Stimulated activated CD4-positive, alpha-beta T cell treated with anti-CD3 and anti-CD28 coated beads, Interleukin-4, amount 100 ng/mL, for 48 hours (primary cell): ENCODE data around the gene CD6.

Experiments used
- DNase-seq, 2 donors: peaks; one replicate each; pipeline ENCODE4 v3.0.0-alpha.2; 2020; ENCODE audit warnings: low read depth in 2 of 2

Gene CD6

DNA sequence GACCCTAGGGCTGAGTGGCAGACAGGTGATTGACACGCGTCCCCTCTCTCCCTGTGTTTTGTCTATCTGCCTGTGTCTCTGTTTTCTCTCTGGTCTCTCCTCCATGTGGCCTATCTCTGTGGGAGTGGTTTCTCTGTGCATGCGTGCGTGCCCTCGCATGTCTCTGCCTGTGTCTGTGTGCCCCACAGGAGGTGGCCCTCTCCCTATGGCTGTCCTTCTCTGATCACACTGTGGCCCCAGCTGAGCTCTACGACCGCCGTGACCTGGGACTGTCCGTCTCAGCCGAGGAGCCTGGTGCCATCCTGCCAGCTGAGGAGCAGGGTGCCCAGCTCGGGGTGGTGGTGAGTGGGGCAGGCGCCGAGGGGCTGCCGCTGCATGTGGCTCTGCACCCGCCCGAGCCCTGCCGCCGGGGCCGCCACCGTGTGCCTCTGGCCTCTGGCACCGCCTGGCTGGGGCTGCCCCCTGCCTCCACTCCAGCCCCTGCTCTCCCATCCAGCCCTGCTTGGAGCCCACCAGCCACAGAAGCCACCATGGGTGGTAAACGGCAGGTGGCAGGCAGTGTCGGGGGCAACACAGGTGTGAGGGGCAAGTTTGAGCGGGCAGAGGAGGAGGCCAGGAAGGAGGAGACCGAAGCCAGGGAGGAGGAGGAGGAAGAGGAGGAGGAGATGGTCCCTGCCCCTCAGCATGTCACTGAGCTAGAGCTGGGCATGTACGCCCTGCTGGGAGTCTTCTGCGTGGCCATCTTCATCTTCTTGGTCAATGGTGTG lies 35.6 kb upstream of the CD6 start:
- no peak for DNase-seq

DNA sequence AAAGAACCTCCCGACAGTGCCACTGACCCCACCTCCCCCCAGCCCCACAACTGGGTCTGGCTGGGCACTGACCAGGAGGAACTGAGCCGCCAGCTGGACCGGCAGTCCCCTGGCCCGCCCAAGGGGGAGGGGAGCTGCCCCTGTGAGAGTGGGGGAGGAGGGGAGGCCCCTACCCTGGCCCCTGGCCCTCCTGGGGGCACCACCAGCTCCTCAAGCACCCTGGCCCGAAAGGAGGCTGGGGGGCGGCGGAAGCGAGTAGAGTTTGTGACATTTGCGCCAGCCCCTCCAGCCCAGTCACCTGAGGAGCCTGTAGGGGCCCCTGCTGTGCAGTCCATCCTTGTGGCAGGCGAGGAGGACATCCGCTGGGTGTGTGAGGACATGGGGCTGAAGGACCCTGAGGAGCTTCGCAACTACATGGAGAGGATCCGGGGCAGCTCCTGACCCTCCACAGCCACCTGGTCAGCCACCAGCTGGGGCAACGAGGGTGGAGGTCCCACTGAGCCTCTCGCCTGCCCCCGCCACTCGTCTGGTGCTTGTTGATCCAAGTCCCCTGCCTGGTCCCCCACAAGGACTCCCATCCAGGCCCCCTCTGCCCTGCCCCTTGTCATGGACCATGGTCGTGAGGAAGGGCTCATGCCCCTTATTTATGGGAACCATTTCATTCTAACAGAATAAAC lies 34.9 kb upstream of the CD6 start:
- no peak for DNase-seq

DNA sequence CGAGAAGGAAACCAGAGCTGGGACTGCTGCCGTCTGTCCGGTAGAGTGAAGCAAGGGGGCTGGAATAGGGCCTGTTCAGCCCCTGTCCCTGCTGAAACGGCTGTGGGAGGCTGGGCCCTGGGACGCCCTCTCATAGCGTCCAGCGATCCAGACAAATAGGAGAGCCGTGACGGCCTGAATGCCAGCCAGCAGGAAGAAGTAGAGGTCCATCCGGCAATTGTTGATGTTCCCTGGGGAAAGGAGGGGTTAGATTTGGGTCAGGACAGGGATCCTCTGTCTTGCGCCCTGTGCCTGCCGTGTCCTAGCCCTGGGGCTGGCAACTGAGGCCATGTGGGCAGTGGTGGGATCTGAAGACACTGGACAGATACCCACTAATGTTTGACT lies 34.3 kb upstream of the CD6 start:
- DNase-seq: no peak

DNA sequence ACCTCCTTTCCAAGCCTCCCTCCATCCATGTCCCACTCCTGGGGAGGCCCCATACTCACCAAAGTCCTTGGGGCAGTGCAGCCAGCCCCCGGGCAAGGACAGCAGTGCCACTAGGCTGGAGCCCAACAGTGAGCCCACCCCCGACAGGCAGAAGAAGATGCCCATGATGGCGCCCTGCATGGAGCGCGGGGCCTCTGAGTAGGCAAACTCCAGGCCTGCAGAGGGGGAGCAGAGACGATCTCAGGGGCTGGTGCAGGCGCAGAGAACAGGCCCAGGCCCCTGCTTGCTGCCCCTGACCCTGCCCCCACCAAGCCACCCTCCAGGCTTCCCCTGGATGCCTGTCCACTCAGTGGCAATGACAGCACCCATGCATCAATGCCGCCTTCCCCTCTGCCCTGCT lies 33.7 kb upstream of the CD6 start:
- no peak for DNase-seq

DNA sequence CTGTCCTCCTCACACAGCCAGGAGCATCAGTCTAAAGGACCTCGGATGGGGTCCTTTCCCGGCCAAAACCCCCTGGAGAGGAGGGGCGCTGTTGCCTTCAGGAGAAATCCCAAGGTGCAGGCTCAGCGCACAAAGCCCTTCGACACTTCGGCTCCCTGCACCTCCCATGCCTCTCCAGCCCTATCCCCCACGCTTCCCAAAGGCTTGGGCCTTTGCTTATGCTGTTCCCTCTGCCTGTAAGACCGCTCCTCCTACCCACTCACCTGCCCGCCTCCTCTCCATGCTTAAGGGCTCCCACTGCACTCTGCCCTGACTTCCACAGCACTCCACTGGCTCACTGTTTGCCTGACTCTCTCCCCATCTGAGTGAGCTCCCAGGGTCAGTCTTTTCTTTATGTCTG lies 33.0 kb upstream of the CD6 start:
- DNase-seq: no peak

DNA sequence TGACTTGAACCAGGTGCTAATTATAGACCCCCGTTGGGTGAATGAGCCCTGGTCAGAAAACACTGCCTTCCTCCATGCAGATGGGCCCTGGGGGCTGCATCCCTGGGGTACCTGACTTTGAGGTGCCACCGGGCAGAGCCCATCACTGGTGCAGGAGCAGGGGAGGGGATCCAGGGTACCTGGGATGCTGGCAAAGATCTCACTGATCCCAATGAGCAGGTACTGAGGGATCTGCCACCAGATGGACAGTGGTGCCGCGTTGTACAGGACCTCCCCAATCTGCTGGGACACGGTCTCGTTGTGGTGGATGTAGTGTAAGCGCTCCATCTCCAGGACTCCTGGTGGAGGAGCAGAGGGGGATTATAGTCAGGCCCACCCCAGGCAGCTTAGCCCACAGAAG lies 32.2 kb upstream of the CD6 start:
- DNase-seq: no peak

DNA sequence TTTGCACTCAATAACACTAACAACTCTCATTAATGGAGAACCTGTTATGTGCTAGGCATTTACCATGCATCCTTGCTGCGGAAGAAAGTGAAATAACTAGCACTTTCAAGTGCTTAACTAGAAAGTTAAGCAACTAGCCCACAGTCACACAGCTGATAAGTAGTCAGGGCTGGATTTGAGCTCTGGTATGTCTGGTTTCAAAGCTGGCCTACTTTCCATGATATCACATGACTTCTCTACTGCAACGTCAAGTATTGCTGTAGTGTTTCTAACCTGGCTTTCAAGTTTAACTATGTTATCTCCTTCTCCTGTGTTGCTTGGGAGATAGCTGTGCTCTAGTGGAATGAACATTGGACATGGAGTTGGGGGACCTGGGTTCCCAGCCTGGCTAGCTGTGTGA lies 31.6 kb upstream of the CD6 start:
- no peak for DNase-seq

DNA sequence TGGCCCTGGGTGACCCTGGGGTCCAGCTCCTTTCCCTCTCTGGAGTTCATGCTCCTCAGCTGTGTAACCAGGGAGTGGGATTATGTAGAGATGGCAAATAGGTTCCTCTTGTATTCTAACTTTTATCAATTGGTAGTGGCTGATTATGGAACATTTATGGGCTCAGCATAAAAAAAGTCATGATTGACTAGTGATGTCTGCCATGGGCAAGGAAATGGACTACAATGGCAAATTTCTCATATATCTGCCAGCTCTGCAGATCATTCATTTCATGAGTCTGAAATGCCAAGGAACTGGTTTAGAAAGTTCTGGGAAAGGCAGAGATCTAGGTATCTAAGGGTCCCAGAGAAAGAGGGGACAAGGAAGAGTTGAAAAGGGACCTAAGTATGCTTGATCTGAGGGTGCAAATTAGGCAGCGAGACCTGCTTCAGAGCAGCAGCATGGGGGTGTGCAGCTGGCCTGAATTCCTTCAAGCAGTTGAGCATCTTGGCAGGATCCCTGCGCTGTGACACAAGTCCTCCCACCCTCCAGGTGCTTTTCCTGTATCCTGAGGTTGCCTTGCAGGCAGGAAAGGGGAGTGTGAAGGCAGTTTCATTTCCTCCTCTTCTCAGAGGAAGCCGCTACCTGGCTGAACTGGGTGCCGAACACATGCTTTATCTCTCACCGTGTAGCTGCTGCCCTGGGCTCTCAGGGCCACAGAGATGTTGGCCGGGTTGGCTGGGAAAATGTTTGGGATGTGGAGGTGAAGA lies 29.9 kb upstream of the CD6 start:
- DNase-seq: no peak

DNA sequence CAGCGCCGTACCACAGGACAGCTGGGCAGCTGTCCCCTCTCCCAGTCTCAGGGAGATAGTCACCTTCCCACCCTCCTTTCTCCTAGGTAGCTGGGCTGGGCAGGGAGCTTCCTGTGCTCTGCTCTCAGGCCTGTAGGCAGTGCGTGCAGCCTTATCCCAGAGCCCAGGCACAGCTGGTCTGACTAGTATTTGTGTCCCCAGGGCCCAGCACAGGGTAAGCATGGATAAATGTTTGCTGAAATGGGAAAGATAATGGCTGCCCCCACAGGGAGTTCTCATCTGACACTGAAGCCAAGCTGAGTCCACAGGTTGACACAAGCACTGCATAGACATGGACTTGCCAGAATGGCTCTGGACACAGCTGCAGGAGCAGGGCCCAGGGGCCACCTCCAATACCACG lies 29.3 kb upstream of the CD6 start:
- DNase-seq: no peak

DNA sequence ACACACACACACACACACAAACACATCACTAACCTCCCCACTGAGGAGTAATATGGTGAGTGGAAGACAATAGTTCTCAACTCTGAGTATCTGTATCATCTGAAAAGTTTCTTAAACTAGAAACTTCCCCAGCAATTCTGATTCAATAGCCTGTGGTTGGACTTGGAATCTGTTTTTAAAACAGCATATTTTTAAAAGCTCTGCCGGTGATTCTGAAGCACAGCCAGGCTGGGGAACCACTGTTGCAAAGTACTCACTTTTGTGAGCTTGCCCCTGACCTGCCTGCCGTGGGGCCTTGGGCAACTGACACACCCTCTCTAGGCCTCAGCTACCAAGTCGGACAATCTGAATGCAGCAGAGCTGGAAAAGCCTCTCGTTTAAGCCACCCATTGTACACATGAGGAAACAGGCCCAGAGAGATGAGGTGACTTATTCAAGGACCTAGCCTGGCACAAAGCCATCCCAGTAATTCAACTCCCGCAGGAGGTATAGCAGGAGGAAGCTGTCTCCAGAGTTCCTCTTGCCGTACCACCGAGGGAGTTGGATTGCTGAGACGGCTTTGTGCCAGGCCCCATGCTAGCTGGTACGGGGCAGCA lies 28.4 kb upstream of the CD6 start:
- no peak for DNase-seq

DNA sequence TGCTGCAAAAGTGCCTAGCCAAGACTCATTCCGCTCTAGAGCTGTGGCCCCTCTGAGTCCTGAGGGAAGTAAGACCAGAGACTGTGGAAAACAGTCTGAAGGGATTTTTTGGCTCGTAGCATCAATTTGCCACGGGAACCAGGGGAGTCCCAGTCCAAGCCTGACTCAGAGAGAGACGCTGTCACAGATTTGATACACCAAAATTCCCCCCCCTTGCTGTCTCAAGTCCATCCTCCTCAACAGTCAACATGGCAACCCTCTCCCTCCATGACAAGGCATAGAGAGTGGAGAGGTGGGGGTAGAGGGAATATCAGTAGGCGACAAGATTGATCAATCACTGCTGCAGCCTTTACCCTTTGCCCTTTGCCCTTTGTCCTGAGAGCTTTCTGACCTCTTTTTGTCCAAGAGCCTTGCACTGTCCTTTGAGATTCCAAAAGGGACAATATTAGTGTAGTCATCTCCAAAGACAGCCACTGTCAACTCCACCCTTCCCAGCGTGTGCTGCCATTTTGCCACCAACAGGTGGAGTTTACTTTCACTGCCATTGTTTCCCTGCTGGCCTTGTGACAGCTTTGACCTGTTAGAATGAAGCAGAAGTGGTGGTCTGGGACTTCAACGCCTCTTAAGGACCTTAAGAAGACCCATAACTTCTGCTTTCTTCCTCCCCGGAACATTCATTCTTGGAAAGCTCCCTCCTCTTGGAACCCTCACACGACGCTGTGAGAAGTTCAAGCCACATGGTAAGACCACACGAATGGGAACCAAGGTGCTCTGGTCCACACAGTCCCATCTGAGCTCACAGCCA lies 26.8 kb upstream of the CD6 start:
- no peak for DNase-seq

DNA sequence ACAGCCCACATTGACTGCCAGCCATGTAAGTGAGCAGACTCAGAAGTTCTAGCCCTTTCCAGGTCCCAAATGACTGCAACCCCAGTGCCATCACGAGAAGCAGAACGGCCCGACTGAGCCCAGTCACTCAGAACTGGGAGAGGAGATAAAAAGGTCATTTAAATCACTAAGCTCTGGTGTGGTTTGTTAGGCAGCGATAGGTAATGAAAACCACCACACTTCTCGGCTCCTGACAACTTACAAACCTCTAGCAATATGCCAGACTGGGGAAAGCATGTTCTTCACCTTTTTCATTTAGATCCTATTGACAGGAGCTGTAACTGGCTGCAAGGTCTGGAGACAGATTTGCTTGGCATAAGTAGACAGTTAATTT lies 26.2 kb upstream of the CD6 start:
- DNase-seq: no peak

DNA sequence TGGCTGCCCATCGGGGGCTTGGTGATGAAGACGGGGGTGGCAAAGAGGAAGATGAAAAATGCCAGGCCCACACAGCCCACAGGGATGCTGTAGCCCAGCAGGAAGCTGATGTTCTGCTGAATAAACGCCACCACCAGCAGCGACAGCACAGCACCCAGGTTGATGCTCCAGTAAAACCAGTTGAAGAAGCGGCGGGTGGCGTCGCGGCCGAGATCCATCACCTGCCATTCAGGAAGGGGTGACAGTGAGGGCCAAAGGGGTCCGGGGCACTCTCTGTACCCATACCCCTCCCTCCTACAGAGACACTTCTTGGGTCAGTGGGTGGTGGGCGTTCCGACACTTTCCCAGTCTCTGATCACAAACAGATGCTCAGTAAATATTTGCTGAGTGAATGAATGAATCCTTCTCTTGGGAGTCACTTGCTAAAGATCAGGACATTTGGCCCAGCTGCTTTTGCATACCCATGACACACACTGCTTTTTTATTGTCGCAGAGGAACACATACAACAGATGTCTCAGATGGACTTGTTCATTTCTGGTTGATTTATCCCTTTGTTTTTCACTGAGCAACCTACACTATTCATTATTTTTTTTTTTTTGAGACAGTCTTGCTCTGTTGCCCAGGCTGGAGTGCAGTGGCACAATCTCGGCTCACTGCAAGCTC lies 24.7 kb upstream of the CD6 start:
- no peak for DNase-seq

DNA sequence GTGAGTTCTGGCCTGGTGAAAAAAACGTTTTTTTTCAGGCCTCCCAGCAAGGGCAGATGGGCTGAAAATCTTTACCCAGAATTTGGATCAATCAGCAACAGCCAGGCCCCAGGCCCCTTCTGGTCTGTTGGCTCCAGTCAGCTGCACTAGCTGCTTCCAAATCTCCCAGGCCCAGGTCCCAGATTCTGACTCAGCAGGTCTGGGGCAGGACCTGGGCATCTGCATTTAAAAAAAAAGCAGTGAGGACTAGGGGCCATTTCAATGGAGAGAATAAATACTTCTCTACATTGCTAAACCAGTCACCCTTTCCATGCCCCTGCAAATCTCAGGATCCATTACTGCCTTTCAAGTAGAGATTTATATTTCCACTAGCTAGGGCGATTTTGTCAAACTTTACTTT lies 23.8 kb upstream of the CD6 start:
- DNase-seq: no peak

DNA sequence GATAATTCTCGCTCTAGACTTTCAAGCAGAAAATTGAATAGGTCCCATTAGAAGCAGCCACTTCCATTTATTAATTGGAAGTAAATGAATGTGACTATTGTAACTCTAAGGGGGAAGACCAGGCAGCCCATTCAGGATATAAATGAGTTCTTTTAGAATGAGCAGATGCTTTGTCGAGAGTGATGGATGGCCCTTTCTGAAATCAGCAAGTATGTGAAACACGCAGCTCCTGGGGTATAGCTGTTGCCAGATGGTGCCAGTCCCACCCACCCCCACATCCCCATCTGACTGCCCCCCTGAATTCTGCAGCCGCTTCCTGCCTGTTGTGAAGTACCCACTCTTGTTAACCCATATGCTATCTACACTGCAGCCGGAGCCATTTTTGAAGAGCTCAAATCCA lies 23.2 kb upstream of the CD6 start:
- no peak for DNase-seq

DNA sequence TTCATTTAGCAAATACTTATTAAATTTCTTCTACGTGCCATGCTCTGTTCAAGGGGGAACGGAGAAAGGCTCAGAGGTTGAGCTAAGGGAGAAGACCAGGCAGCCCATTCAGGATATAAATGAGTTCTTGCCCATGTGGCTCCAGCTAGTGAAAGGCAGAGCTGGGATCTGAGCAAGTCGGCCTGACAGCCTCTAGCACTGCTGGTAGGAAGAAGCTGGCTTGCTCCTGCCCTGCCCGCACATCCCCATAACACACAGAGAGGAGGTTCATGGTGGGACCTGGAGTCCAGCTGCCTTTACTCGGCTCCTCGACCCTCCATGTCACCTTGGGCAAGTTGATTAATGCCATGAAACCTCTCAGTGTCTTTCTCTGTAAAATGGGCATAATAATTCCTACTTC lies 21.5 kb upstream of the CD6 start:
- no peak for DNase-seq

DNA sequence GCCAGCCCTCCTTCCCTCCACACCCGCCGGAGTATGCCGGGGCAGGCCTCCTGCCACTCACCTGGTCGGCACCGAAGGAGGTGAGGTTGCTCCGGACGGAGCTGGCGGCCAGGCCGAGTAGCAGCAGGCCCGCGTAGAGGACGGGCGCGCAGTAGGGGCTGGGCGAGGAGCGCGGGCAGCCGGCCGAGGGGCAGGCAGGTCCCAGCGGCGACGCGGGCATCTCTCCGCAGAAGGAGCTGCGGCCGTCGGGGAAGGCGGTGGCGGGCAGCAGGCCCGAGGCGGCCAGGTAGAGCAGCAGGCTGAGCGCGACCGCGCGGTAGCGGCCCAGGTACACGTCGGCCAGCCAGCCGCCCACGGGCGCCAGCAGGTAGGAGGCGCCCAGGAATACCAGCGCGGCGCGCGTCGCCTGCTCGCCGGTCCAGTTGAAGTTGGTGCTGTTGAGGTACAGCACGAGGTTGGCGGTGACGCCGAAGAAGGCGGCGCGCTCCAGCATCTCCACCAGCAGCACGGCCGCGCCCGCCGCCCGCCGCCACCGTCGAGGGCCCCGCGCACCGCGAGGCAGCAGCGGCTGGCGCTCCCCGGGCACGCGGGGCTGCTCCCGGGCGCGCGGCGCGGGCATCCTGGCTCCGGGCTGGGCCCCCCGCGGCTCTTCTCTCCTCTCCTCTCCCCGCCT lies 20.4 kb upstream of the CD6 start:
- no peak for DNase-seq

DNA sequence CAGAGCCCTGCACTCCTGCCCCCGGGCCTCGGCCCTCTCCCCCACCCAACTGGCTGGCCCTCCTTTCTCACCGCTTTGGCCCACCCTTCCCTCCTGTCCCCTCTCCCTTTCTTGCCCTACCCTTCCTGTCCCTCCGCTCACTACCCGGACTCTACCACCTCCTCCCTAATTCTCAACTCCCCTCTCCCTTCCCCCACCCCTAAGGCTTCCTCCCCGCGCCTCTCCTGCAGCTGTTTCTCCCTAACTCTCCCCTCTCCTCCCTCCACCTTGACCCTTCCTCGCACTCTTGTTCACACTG lies 19.9 kb upstream of the CD6 start:
- DNase-seq: no peak

DNA sequence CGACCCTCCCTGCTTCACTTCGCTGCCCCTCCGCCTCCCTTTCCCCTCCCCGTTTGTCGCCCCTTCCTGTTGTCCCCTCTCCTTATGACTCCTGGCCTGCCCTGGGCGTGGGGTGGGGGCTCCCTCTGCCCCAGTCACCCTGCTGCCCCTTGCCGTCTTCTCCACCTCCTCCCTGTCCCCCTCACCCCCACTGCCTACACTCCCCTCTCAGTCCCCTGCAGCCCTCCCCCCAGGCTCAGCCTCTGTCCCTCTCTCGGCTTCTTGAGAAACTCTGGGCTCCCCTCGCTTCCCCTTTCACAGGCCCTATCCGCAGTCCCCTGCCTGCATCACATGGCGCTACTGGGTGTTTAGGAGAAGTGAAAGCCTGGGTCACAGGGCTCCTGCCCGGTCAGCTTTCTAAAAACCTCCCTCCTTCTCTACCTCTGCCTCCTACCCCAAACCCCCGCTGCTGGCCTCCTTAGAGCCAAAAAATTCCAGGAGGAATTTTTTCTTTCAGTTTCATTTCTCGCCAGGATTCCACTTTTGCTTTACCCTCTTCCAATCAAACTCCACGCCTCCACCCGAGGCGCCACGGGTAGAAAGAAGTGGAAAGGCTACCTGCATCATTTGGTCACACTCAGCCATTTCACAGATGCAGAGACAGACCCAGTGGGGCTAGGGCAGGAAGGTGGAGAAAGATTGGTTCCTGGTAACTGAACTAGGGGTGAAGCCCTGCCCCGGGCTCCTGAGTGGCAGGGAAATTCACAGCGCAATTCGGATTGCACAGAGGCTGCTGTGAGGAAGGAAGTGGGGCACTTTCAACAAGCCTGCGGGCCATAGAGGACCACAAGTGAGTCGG lies 19.4 kb upstream of the CD6 start, which contains the start of gene SLC15A3:
SLC15A3 (minus strand) TSS at position 273 of the 838 bp plus-strand sequence. CDS start 625 bp downstream, outside the sequence.
- DNase-seq: no peak

DNA sequence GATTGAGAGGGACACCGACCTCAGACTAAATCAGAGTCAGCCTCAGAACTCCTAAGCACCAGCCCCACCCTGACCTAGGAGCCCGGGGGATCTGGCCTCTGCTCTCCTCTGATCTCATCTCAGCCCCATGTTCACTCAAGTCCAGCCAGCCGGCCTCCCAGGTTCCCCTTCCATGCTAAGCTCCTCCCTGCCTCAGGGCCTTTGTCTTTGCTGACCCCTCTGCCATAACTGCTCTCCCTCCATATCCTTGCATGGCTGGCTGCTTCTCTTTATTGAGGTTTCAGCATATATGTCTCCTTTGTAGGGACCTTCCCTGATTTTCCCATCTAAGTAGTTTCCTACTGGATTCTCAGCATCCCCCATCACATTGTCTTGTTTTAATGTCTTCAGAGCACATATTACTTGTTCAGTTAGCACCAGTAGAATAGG lies 18.7 kb upstream of the CD6 start:
- no peak for DNase-seq
